GM23338 (cell line): Measurements from ENCODE around the gene PTGDS. TPM values are rescaled to one million over a fixed set of nuclear protein-coding genes. Genes with fewer than 3 reads are reported as not detected.

ENCODE experiments used
- ATAC-seq: fragments of 200-7000 bp; cut with Tn5 transposase; 3 replicates; pipeline ENCODE4 v1.9.1; 2020
- DNase-seq: peaks from one replicate; pipeline ENCODE4 v3.0.0-alpha.2; 2015; ENCODE audit warnings: low spot score
- H2AFZ ChIP-seq: fragments of 200-600 bp; sonication (generic); 2 replicates; pipeline ENCODE4 v1.8.0; 2016; ENCODE audit warnings: antibody characterized with exemption, mild to moderate bottlenecking, moderate library complexity
- H3F3A ChIP-seq: fragments of 200-600 bp; sonication (generic); replicated peaks from 2 replicates; pipeline ENCODE4 v1.8.0; 2017; ENCODE audit warnings: antibody characterized with exemption, mixed run types, low read depth
- H3K27ac ChIP-seq: fragments of 200-600 bp; sonication (generic); 2 replicates; pipeline ENCODE4 v1.6.1; 2016; ENCODE audit warnings: low read depth
- H3K27me3 ChIP-seq: fragments of 200-600 bp; sonication (generic); 2 replicates; pipeline ENCODE4 v1.8.0; 2016; ENCODE audit warnings: mild to moderate bottlenecking, mixed run types, moderate library complexity; ENCODE audit not compliant: insufficient read depth
- H3K36me3 ChIP-seq: fragments of 200-600 bp; sonication (generic); 2 replicates; pipeline ENCODE4 v1.8.0; 2016; ENCODE audit warnings: mild to moderate bottlenecking; ENCODE audit not compliant: insufficient read depth
- H3K4me1 ChIP-seq: fragments of 200-600 bp; sonication (generic); 2 replicates; pipeline ENCODE4 v1.8.0; 2016; ENCODE audit warnings: mild to moderate bottlenecking, moderate library complexity; ENCODE audit not compliant: insufficient read depth
- H3K4me2 ChIP-seq: fragments of 200-600 bp; sonication (generic); 2 replicates; pipeline ENCODE4 v1.7.1; 2017; ENCODE audit warnings: mixed run types
- H3K4me3 ChIP-seq: fragments of 200-600 bp; sonication (generic); 2 replicates; pipeline ENCODE4 v1.6.1; 2016; ENCODE audit warnings: mixed run types
- H3K79me2 ChIP-seq: fragments of 200-600 bp; sonication (generic); replicated peaks from 2 replicates; pipeline ENCODE4 v1.8.0; 2017; ENCODE audit warnings: mild to moderate bottlenecking; ENCODE audit not compliant: insufficient read depth
- H3K9me2 ChIP-seq: fragments of 200-600 bp; sonication (generic); 2 replicates; pipeline ENCODE4 v1.8.0; 2017; ENCODE audit not compliant: insufficient read depth
- H4K20me1 ChIP-seq: fragments of 200-600 bp; sonication (generic); replicated peaks from 2 replicates; pipeline ENCODE4 v1.8.0; 2017; ENCODE audit warnings: mild to moderate bottlenecking; ENCODE audit not compliant: insufficient read depth
- H3K27ac Mint-ChIP-seq: 2 replicates; pipeline ENCODE4 v1.8.0; 2020; ENCODE audit warnings: inconsistent platforms, mild to moderate bottlenecking, moderate library complexity, mixed read lengths
- H3K27me3 Mint-ChIP-seq: 3 replicates; pipeline ENCODE4 v1.8.0; 2022; ENCODE audit warnings: low read depth, mild to moderate bottlenecking, moderate library complexity, mixed read lengths, inconsistent platforms; ENCODE audit not compliant: insufficient read depth, poor library complexity
- H3K36me3 Mint-ChIP-seq: 3 replicates; pipeline ENCODE4 v1.8.0; 2021; ENCODE audit warnings: low read depth, mild to moderate bottlenecking, inconsistent platforms, moderate library complexity, mixed read lengths
- H3K4me1 Mint-ChIP-seq: 3 replicates; pipeline ENCODE4 v1.8.0; 2020; ENCODE audit warnings: mild to moderate bottlenecking, inconsistent platforms, mixed read lengths
- H3K4me3 Mint-ChIP-seq: 3 replicates; pipeline ENCODE4 v1.8.0; 2021; ENCODE audit warnings: moderate library complexity, mild to moderate bottlenecking, inconsistent platforms, mixed read lengths
- H3K9me3 Mint-ChIP-seq: 3 replicates; pipeline ENCODE4 v1.8.0; 2020; ENCODE audit warnings: moderate library complexity, mild to moderate bottlenecking, inconsistent platforms, mixed read lengths
- CREB1 ChIP-seq: fragments of 250-450 bp; sonication (Bioruptor Pico); IDR thresholded peaks from 2 replicates; pipeline ENCODE4 v1.5.0; 2020; ENCODE audit warnings: low read depth, mild to moderate bottlenecking, moderate library complexity
- CTCF ChIP-seq, 2 experiments: fragments of 200-600 bp in 1 of 2; sonication (generic) in 1 of 2; conservative IDR thresholded peaks; 2 replicates each; pipeline versions ENCODE4 v1.5.1 to v1.6.1; 2016 to 2017; ENCODE audit warnings: antibody characterized with exemption in 2 of 2, low read depth in 2 of 2, mild to moderate bottlenecking in 2 of 2, moderate library complexity in 1 of 2
- EZH2 ChIP-seq: fragments of 200-600 bp; sonication (generic); IDR thresholded peaks from one replicate; pipeline ENCODE4 v1.8.0; 2017; ENCODE audit warnings: antibody characterized with exemption, mild to moderate bottlenecking, low read depth; ENCODE audit not compliant: unreplicated experiment
- EZH2phosphoT487 ChIP-seq: fragments of 200-600 bp; sonication (generic); IDR thresholded peaks from one replicate; pipeline ENCODE4 v1.8.1; 2018; ENCODE audit warnings: antibody characterized with exemption; ENCODE audit not compliant: unreplicated experiment
- JUNB ChIP-seq: IDR thresholded peaks from one replicate; pipeline ENCODE4 v1.6.1; 2016; ENCODE audit warnings: antibody characterized with exemption; ENCODE audit not compliant: unreplicated experiment
- NANOG ChIP-seq: IDR thresholded peaks from 2 replicates; pipeline ENCODE4 v1.6.1; 2016; ENCODE audit warnings: antibody characterized with exemption, borderline replicate concordance
- POLR2AphosphoS5 ChIP-seq: IDR thresholded peaks from 2 replicates; pipeline ENCODE4 v1.6.1; 2016; ENCODE audit warnings: antibody characterized with exemption, low read depth
- ZNF114 ChIP-seq: fragments of 250-450 bp; sonication (Bioruptor Pico); IDR thresholded peaks from 2 replicates; pipeline ENCODE4 v1.5.0; 2020; ENCODE audit warnings: mild to moderate bottlenecking, moderate library complexity
- ZNF331 ChIP-seq: fragments of 250-450 bp; sonication (Bioruptor Pico); IDR thresholded peaks from 2 replicates; pipeline ENCODE4 v1.5.0; 2020; ENCODE audit warnings: low read depth, mild to moderate bottlenecking, moderate library complexity
- polyA plus RNA-seq: library from polyadenylated mRNA; unstranded; fragments of >200 nt; fragmentation: Nextera tagmentation; extraction: Ambion mirVana; gene quantifications from 2 replicates; pipeline ENCODE4 v1.2.1, GENCODE V29; 2016
- total RNA-seq: library from RNA; depleted of rRNA; stranded (reverse); fragments of >200 nt; shearing (Covaris generic); gene quantifications from 2 replicates; pipeline ENCODE4 v1.2.3, GENCODE V29; 2014
- TF ChIP-seq, protein P1 (sequence below): IDR thresholded peaks from 2 replicates; pipeline ENCODE4 v1.6.1; 2016; ENCODE audit warnings: antibody characterized with exemption
- TF ChIP-seq, protein P2 (sequence below): fragments of 250-450 bp; sonication (Bioruptor Pico); IDR thresholded peaks from 2 replicates; pipeline ENCODE4 v1.5.0; 2020; ENCODE audit warnings: mild to moderate bottlenecking, moderate library complexity

PTGDS gene
- total and polyA plus RNA-seq, 2 experiments from 2014 or later = 1.9 to 3.1 TPM

GRCh38 chr9:136969150-136969549 lies 8.2 kb upstream of the PTGDS start:
- Histone ChIP-seq H3K36me3 (no peaks in the 10 kb centered on the region), H3K27me3 (no peaks in the 10 kb centered on the region), H3K4me1 (peaks cover 9% of the 10 kb centered on the region), H2AFZ (no peak overlapping the region), H3K79me2 (no peaks in the 10 kb centered on the region), H3K4me2 (no peak overlapping the region), H3K9me2 (no peaks in the 10 kb centered on the region), H3K4me3 (no peak overlapping the region), H4K20me1 (no peaks in the 10 kb centered on the region), H3K27ac (no peak overlapping the region), H3F3A (no peaks in the 10 kb centered on the region)
- peaks cover 5% of the 10 kb centered on the region for H3K27me3 Mint-ChIP-seq
- no peaks in the 10 kb centered on the region for H3K36me3 Mint-ChIP-seq
- peaks cover 9% of the 10 kb centered on the region for H3K4me1 Mint-ChIP-seq
- TF ChIP-seq EZH2 = no peak
- ATAC-seq (no peak), DNase-seq (no peak)
- no peak overlapping the region for H3K4me3 Mint-ChIP-seq
- H3K27ac Mint-ChIP-seq = no peak overlapping the region
- H3K9me3 Mint-ChIP-seq = no peaks in the 10 kb centered on the region; the same call in 2 of the 3 replicates

DNA sequence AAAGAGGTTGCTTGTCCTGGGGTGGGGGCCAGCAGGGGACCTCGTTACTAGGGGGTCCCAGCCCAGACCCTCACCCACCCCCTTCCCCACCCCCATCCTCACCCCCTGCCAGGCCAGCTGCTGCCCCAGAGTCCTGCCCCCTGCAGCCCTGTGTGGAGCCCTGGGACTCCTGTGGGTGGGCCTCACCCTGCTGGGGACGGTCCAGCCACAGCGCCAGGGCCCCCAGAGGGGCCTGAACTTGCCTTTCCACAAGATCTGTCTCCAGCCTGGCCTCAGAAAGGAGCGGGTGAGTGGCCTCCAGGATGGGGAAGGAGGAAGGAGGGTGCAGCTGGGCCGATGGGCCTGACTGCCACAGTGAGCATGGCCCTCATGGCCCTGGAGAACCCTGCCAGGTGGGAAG lies 7.5 kb upstream of the PTGDS start:
- Histone ChIP-seq H3K27me3 (no peaks in the 10 kb centered on the region), H2AFZ (no peak overlapping the region), H3K4me3 (no peak overlapping the region), H3K27ac (no peak overlapping the region), H3K4me2 (no peak overlapping the region), H3K4me1 (peaks cover 9% of the 10 kb centered on the region), H3K9me2 (no peaks in the 10 kb centered on the region), H3F3A (no peaks in the 10 kb centered on the region), H4K20me1 (no peaks in the 10 kb centered on the region), H3K79me2 (no peaks in the 10 kb centered on the region), H3K36me3 (no peaks in the 10 kb centered on the region)
- Mint-ChIP-seq H3K36me3 (no peaks in the 10 kb centered on the region), H3K4me3 (no peak overlapping the region), H3K9me3 (no peaks in the 10 kb centered on the region; the same call in 2 of the 3 replicates), H3K27ac (no peak overlapping the region), H3K27me3 (peaks cover 5% of the 10 kb centered on the region), H3K4me1 (peaks cover 9% of the 10 kb centered on the region)
- DNase-seq (no peak), ATAC-seq (no peak)
- no peak for TF ChIP-seq EZH2phosphoT487
- no peak for TF ChIP-seq JUNB
- TF ChIP-seq, protein P1, sequence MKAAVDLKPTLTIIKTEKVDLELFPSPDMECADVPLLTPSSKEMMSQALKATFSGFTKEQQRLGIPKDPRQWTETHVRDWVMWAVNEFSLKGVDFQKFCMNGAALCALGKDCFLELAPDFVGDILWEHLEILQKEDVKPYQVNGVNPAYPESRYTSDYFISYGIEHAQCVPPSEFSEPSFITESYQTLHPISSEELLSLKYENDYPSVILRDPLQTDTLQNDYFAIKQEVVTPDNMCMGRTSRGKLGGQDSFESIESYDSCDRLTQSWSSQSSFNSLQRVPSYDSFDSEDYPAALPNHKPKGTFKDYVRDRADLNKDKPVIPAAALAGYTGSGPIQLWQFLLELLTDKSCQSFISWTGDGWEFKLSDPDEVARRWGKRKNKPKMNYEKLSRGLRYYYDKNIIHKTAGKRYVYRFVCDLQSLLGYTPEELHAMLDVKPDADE = no peak
- TF ChIP-seq CREB1 (CRISPR knock-in tag) = no peak
- TF ChIP-seq POLR2AphosphoS5 = no peak
- TF ChIP-seq, protein P2, sequence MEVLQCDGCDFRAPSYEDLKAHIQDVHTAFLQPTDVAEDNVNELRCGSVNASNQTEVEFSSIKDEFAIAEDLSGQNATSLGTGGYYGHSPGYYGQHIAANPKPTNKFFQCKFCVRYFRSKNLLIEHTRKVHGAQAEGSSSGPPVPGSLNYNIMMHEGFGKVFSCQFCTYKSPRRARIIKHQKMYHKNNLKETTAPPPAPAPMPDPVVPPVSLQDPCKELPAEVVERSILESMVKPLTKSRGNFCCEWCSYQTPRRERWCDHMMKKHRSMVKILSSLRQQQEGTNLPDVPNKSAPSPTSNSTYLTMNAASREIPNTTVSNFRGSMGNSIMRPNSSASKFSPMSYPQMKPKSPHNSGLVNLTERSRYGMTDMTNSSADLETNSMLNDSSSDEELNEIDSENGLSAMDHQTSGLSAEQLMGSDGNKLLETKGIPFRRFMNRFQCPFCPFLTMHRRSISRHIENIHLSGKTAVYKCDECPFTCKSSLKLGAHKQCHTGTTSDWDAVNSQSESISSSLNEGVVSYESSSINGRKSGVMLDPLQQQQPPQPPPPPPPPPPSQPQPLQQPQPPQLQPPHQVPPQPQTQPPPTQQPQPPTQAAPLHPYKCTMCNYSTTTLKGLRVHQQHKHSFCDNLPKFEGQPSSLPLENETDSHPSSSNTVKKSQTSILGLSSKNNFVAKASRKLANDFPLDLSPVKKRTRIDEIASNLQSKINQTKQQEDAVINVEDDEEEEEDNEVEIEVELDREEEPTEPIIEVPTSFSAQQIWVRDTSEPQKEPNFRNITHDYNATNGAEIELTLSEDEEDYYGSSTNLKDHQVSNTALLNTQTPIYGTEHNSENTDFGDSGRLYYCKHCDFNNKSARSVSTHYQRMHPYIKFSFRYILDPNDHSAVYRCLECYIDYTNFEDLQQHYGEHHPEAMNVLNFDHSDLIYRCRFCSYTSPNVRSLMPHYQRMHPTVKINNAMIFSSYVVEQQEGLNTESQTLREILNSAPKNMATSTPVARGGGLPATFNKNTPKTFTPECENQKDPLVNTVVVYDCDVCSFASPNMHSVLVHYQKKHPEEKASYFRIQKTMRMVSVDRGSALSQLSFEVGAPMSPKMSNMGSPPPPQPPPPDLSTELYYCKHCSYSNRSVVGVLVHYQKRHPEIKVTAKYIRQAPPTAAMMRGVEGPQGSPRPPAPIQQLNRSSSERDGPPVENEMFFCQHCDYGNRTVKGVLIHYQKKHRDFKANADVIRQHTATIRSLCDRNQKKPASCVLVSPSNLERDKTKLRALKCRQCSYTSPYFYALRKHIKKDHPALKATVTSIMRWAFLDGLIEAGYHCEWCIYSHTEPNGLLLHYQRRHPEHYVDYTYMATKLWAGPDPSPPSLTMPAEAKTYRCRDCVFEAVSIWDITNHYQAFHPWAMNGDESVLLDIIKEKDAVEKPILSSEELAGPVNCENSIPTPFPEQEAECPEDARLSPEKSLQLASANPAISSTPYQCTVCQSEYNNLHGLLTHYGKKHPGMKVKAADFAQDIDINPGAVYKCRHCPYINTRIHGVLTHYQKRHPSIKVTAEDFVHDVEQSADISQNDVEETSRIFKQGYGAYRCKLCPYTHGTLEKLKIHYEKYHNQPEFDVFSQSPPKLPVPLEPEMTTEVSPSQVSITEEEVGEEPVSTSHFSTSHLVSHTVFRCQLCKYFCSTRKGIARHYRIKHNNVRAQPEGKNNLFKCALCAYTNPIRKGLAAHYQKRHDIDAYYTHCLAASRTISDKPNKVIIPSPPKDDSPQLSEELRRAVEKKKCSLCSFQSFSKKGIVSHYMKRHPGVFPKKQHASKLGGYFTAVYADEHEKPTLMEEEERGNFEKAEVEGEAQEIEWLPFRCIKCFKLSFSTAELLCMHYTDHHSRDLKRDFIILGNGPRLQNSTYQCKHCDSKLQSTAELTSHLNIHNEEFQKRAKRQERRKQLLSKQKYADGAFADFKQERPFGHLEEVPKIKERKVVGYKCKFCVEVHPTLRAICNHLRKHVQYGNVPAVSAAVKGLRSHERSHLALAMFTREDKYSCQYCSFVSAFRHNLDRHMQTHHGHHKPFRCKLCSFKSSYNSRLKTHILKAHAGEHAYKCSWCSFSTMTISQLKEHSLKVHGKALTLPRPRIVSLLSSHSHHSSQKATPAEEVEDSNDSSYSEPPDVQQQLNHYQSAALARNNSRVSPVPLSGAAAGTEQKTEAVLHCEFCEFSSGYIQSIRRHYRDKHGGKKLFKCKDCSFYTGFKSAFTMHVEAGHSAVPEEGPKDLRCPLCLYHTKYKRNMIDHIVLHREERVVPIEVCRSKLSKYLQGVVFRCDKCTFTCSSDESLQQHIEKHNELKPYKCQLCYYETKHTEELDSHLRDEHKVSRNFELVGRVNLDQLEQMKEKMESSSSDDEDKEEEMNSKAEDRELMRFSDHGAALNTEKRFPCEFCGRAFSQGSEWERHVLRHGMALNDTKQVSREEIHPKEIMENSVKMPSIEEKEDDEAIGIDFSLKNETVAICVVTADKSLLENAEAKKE (CRISPR knock-in tag) = no peak
- no peak for TF ChIP-seq CTCF (conservative IDR thresholded peaks at IDR 0.05; ENCODE audit: low read depth in 2 of 2)
- no peak for TF ChIP-seq EZH2
- no peak for TF ChIP-seq ZNF114
- no peak for TF ChIP-seq ZNF331 (CRISPR knock-in tag)
- no peak for TF ChIP-seq NANOG
